ENCODE results near the gene GDI2. TPM values are rescaled to one million over a fixed set of nuclear protein-coding genes. Genes with fewer than 3 reads are reported as not detected.

Gene GDI2
- total RNA-seq, 1 donor from 2014 or later = 174 TPM

DNA sequence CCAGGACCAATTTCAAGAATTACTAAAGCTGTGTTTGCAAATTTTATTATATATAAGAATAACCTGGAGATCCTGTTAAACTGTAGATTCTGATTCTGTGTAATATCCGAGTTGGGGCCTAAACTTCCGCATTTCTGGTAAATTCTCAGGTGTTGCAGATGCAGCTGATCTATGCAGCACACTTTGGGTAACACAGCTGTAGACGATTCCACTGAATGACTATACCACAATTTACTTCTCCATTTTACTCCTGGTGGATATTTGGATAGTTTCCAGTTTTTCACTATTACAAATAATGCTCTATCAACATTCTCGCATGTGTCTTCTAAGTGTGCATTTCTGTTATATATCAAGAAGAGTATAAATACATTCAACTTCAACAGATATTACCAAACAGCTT, 7.5 kb downstream of the GDI2 start:
- intact Hi-C loops (cut with DNase I) = no loop called here
- DNase-seq (no peak), ATAC-seq (no peak)
- Histone ChIP-seq H3K4me3 (no peak overlapping the region), H3K27me3 (no peaks in the 10 kb centered on the region), H3K27ac (no peak overlapping the region), H3K36me3 (peaks cover 11% of the 10 kb centered on the region), H3K9me3 (no peaks in the 10 kb centered on the region), H3K4me1 (peaks cover 38% of the 10 kb centered on the region)
- TF ChIP-seq, protein P1, sequence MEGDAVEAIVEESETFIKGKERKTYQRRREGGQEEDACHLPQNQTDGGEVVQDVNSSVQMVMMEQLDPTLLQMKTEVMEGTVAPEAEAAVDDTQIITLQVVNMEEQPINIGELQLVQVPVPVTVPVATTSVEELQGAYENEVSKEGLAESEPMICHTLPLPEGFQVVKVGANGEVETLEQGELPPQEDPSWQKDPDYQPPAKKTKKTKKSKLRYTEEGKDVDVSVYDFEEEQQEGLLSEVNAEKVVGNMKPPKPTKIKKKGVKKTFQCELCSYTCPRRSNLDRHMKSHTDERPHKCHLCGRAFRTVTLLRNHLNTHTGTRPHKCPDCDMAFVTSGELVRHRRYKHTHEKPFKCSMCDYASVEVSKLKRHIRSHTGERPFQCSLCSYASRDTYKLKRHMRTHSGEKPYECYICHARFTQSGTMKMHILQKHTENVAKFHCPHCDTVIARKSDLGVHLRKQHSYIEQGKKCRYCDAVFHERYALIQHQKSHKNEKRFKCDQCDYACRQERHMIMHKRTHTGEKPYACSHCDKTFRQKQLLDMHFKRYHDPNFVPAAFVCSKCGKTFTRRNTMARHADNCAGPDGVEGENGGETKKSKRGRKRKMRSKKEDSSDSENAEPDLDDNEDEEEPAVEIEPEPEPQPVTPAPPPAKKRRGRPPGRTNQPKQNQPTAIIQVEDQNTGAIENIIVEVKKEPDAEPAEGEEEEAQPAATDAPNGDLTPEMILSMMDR (IDR thresholded peaks at IDR 0.05) = no peak

DNA sequence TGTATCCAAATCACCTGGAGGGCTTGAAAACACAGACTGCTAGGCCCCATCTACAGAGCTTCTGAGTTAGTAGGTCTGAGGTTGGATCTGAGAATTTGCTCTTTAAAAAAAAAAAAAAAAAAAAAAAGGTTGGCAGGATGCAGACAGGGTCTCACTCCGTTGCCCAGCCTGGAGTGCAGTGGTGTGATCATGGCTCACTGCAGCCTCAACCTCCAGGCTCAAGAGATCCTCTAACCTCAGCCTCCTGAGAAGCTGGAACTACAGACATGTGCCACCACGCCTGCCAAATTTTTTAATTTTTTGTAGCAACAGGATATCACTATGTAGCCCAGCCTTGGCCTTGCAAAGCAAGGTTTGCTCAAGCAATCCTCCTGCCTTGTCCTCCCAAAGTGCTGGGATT, 8.0 kb downstream of the GDI2 start:
- Histone ChIP-seq H3K27ac (no peak overlapping the region), H3K27me3 (no peaks in the 10 kb centered on the region), H3K4me3 (no peak overlapping the region), H3K36me3 (peaks cover 16% of the 10 kb centered on the region), H3K4me1 (peaks cover 33% of the 10 kb centered on the region), H3K9me3 (no peaks in the 10 kb centered on the region)
- intact Hi-C loops (cut with DNase I) = no loop called here
- DNase-seq = no peak
- TF ChIP-seq, protein P1 (IDR thresholded peaks at IDR 0.05) = no peak
- ATAC-seq = no peak

DNA sequence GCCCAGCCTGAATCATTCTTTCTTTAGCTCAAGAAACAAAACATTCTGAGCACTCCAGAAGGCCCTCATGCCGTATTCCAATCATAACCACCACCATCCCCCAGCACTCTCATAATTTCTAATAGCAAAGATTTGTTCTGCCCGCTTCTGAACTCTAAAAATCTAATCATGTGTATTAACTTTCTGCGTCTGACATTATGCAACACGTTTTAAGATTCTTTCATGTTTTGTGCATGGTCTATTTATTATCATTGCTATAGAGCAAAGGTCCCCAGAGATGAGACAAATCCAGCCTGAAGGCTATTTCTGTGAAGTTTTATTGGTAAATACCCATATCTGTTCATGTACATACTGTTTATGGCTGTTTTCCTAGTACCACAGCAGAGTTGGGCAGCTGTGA, 8.8 kb downstream of the GDI2 start:
- ATAC-seq (no peak), DNase-seq (no peak)
- Histone ChIP-seq H3K9me3 (no peaks in the 10 kb centered on the region), H3K27me3 (no peaks in the 10 kb centered on the region), H3K36me3 (peaks cover 24% of the 10 kb centered on the region), H3K4me3 (no peak overlapping the region), H3K27ac (no peak overlapping the region), H3K4me1 (peaks cover 25% of the 10 kb centered on the region)
- intact Hi-C loops (cut with DNase I) = no loop called here
- TF ChIP-seq, protein P1 (IDR thresholded peaks at IDR 0.05) = no peak

DNA sequence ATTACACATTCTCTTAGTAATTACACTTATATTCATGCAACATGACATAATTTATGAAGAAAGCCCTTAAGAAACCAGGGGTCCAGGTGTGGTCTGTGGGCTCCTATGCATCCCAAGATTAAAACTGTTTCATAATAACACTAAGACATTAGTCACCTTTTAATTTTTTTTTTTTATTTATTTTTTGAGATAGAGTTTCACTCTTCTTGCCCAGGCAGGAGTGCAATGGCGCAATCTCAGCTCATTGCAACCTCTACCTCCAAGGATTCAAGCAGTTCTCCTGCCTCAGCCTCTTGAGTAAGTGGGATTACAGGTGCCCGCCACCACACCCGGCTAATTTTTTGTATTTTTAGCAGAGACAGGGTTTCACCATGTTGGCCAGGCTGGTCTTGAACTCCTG, 12.5 kb downstream of the GDI2 start:
- no peaks in the 10 kb centered on the region for H3K9me3 ChIP-seq
- no peak overlapping the region for H3K4me3 ChIP-seq
- ATAC-seq = no peak
- intact Hi-C loops (cut with DNase I) = no loop called here
- H3K4me1 ChIP-seq = no peaks in the 10 kb centered on the region
- DNase-seq = no peak
- TF ChIP-seq, protein P1 (IDR thresholded peaks at IDR 0.05) = no peak
- no peak overlapping the region for H3K27ac ChIP-seq
- peaks cover 60% of the 10 kb centered on the region for H3K36me3 ChIP-seq
- H3K27me3 ChIP-seq = no peaks in the 10 kb centered on the region

DNA sequence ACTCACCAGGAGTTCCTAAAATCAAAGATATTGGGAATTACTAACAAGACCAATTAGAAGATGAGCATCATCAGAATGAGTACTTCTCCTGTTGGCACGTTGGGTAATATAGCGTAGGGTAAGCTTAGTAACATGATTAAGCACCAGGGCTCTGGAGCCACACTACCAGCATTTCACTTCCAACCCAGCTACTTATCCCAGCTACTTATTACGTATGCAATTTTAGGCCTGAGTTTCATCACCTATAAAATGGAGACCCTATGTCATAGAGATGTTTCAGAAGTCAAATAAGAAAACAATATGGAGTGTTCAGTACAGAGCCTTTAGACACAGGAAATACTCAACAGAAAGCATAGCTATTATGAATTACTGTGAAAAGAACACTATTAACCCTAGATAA, 19.0 kb downstream of the GDI2 start:
- Histone ChIP-seq H3K9me3 (no peaks in the 10 kb centered on the region), H3K4me3 (no peak overlapping the region), H3K27ac (no peak overlapping the region), H3K36me3 (peaks cover 97% of the 10 kb centered on the region), H3K4me1 (no peaks in the 10 kb centered on the region), H3K27me3 (no peaks in the 10 kb centered on the region)
- no peak for ATAC-seq
- DNase-seq = no peak
- intact Hi-C loops (cut with DNase I) = no loop called here
- TF ChIP-seq, protein P1 (IDR thresholded peaks at IDR 0.05) = no peak

DNA sequence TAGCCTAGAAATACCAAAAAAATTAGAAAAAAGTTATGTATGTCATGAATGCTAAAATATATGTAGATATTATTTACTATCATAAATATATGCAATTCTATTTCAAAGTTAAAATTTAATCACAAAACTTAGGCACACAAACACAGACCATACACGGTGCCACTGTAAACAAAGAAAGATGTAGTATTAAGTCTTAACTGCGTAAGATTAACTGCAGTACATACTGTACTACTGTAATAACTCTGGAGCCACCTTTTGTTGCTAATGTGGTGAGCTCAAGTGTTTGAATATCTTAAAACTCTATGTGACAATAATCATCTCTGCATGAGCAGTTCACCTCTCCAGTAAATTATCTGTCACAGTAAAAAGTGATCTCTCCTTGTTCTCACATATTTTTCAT, 23.6 kb downstream of the GDI2 start:
- H3K9me3 ChIP-seq = no peaks in the 10 kb centered on the region
- no peak overlapping the region for H3K27ac ChIP-seq
- intact Hi-C loops (cut with DNase I) = no loop called here
- no peak overlapping the region for H3K4me3 ChIP-seq
- ATAC-seq (no peak), DNase-seq (no peak)
- H3K4me1 ChIP-seq = no peaks in the 10 kb centered on the region
- H3K27me3 ChIP-seq = no peaks in the 10 kb centered on the region
- TF ChIP-seq, protein P1 (IDR thresholded peaks at IDR 0.05) = no peak
- peaks cover 90% of the 10 kb centered on the region for H3K36me3 ChIP-seq

Data from upper lobe of right lung (tissue), 1 donor.